Activated naive CD4-positive, alpha-beta T cell treated with anti-CD3 and anti-CD28 coated beads, Interleukin-2, amount 50 U/mL, for 24 hours (primary cell): ENCODE results near the gene POU3F1.

ENCODE experiments used
- H3K27ac Mint-ChIP-seq: one replicate; pipeline ENCODE4 v1.8.0; 2021; ENCODE audit warnings: mild to moderate bottlenecking, mixed read lengths
- H3K27me3 Mint-ChIP-seq: one replicate; pipeline ENCODE4 v1.8.0; 2021; ENCODE audit warnings: mixed read lengths
- H3K36me3 Mint-ChIP-seq: one replicate; pipeline ENCODE4 v1.8.0; 2021; ENCODE audit warnings: mixed read lengths
- H3K4me1 Mint-ChIP-seq: one replicate; pipeline ENCODE4 v1.8.0; 2021; ENCODE audit warnings: mixed read lengths
- H3K4me3 Mint-ChIP-seq: one replicate; pipeline ENCODE4 v1.8.0; 2021; ENCODE audit warnings: mild to moderate bottlenecking, mixed read lengths
- H3K9me3 Mint-ChIP-seq: one replicate; pipeline ENCODE4 v1.8.0; 2021; ENCODE audit warnings: mixed read lengths

POU3F1 gene

GRCh38 chr1:38028671-38029070, 17.9 kb downstream of the POU3F1 start:
- no peaks in the 10 kb centered on the region for H3K27me3 Mint-ChIP-seq
- H3K4me3 Mint-ChIP-seq: peak overlapping the region; percentile 71
- H3K9me3 Mint-ChIP-seq: no peaks in the 10 kb centered on the region
- H3K4me1 Mint-ChIP-seq: peaks cover 55% of the 10 kb centered on the region
- H3K36me3 Mint-ChIP-seq: peaks cover 8% of the 10 kb centered on the region
- H3K27ac Mint-ChIP-seq: peak overlapping the region; percentile 92

- no peaks in the 10 kb centered on the region for H3K9me3 Mint-ChIP-seq
- H3K36me3 Mint-ChIP-seq: peaks cover 8% of the 10 kb centered on the region
- H3K4me3 Mint-ChIP-seq: peak overlapping the region; percentile 71
- H3K4me1 Mint-ChIP-seq: peaks cover 55% of the 10 kb centered on the region
- peak overlapping the region; percentile 92 for H3K27ac Mint-ChIP-seq
- no peaks in the 10 kb centered on the region for H3K27me3 Mint-ChIP-seq
Measured at GRCh38 chr1:38028105-38028591, 18.4 kb downstream of the POU3F1 start.

- Mint-ChIP-seq H3K27ac (peak overlapping the region; percentile 74), H3K4me1 (peaks cover 55% of the 10 kb centered on the region), H3K4me3 (peak overlapping the region; percentile 54), H3K27me3 (no peaks in the 10 kb centered on the region), H3K36me3 (peaks cover 11% of the 10 kb centered on the region), H3K9me3 (no peaks in the 10 kb centered on the region)
Measured at GRCh38 chr1:38027201-38028104, 19.1 kb downstream of the POU3F1 start.

GRCh38 chr1:38026592-38027200, 19.9 kb downstream of the POU3F1 start:
- no peaks in the 10 kb centered on the region for H3K9me3 Mint-ChIP-seq
- peaks cover 53% of the 10 kb centered on the region for H3K4me1 Mint-ChIP-seq
- H3K36me3 Mint-ChIP-seq: peaks cover 16% of the 10 kb centered on the region
- H3K4me3 Mint-ChIP-seq: no peak overlapping the region
- H3K27ac Mint-ChIP-seq: no peak overlapping the region
- H3K27me3 Mint-ChIP-seq: no peaks in the 10 kb centered on the region

GRCh38 chr1:38025664-38026063, 20.9 kb downstream of the POU3F1 start:
- Mint-ChIP-seq H3K9me3 (no peaks in the 10 kb centered on the region), H3K27ac (no peak overlapping the region), H3K36me3 (peaks cover 16% of the 10 kb centered on the region), H3K4me3 (no peak overlapping the region), H3K27me3 (no peaks in the 10 kb centered on the region), H3K4me1 (peaks cover 43% of the 10 kb centered on the region)

GRCh38 chr1:38025233-38025632, 21.4 kb downstream of the POU3F1 start:
- no peaks in the 10 kb centered on the region for H3K27me3 Mint-ChIP-seq
- no peak overlapping the region for H3K27ac Mint-ChIP-seq
- H3K36me3 Mint-ChIP-seq: peaks cover 16% of the 10 kb centered on the region
- H3K9me3 Mint-ChIP-seq: no peaks in the 10 kb centered on the region
- no peak overlapping the region for H3K4me3 Mint-ChIP-seq
- peaks cover 39% of the 10 kb centered on the region for H3K4me1 Mint-ChIP-seq

GRCh38 chr1:38022810-38023209, 23.8 kb downstream of the POU3F1 start:
- Mint-ChIP-seq H3K36me3 (peaks cover 20% of the 10 kb centered on the region), H3K27me3 (no peaks in the 10 kb centered on the region), H3K4me3 (no peak overlapping the region), H3K4me1 (peaks cover 23% of the 10 kb centered on the region), H3K27ac (no peak overlapping the region), H3K9me3 (no peaks in the 10 kb centered on the region)

- Mint-ChIP-seq H3K4me3 (no peak overlapping the region), H3K9me3 (no peaks in the 10 kb centered on the region), H3K4me1 (peaks cover 15% of the 10 kb centered on the region), H3K27ac (no peak overlapping the region), H3K27me3 (no peaks in the 10 kb centered on the region), H3K36me3 (peaks cover 21% of the 10 kb centered on the region)
Measured at GRCh38 chr1:38021969-38022368, 24.6 kb downstream of the POU3F1 start.

- Mint-ChIP-seq H3K36me3 (peaks cover 17% of the 10 kb centered on the region), H3K4me1 (peaks cover 25% of the 10 kb centered on the region), H3K27me3 (no peaks in the 10 kb centered on the region), H3K27ac (no peak overlapping the region), H3K9me3 (no peaks in the 10 kb centered on the region), H3K4me3 (no peak overlapping the region)
Measured at GRCh38 chr1:38020396-38020795, 26.2 kb downstream of the POU3F1 start.

- Mint-ChIP-seq H3K4me3 (no peak overlapping the region), H3K9me3 (no peaks in the 10 kb centered on the region), H3K36me3 (peaks cover 13% of the 10 kb centered on the region), H3K4me1 (peaks cover 36% of the 10 kb centered on the region), H3K27ac (peak overlapping the region; percentile 12), H3K27me3 (no peaks in the 10 kb centered on the region)
Measured at GRCh38 chr1:38018864-38019343, 27.7 kb downstream of the POU3F1 start.

- Mint-ChIP-seq H3K36me3 (peaks cover 8% of the 10 kb centered on the region), H3K27me3 (no peaks in the 10 kb centered on the region), H3K4me3 (peak overlapping the region; percentile 19), H3K9me3 (no peaks in the 10 kb centered on the region), H3K4me1 (peaks cover 56% of the 10 kb centered on the region), H3K27ac (peak overlapping the region; percentile 62)
Measured at GRCh38 chr1:38015978-38016725, 30.4 kb downstream of the POU3F1 start.

- Mint-ChIP-seq H3K4me3 (peak overlapping the region; percentile 98), H3K27me3 (no peaks in the 10 kb centered on the region), H3K36me3 (peaks cover 8% of the 10 kb centered on the region), H3K9me3 (no peaks in the 10 kb centered on the region), H3K4me1 (peaks cover 65% of the 10 kb centered on the region), H3K27ac (no peak overlapping the region)
Measured at GRCh38 chr1:38014724-38015424, 31.7 kb downstream of the POU3F1 start.

GRCh38 chr1:38014171-38014570, 32.4 kb downstream of the POU3F1 start:
- no peak overlapping the region for H3K27ac Mint-ChIP-seq
- H3K27me3 Mint-ChIP-seq: no peaks in the 10 kb centered on the region
- H3K36me3 Mint-ChIP-seq: peaks cover 8% of the 10 kb centered on the region
- no peaks in the 10 kb centered on the region for H3K9me3 Mint-ChIP-seq
- H3K4me3 Mint-ChIP-seq: peak overlapping the region; percentile 98
- H3K4me1 Mint-ChIP-seq: peaks cover 72% of the 10 kb centered on the region

GRCh38 chr1:38013227-38013622, 33.4 kb downstream of the POU3F1 start:
- H3K27ac Mint-ChIP-seq: peak overlapping the region; percentile 97
- H3K4me3 Mint-ChIP-seq: peak overlapping the region; percentile 98
- peaks cover 70% of the 10 kb centered on the region for H3K4me1 Mint-ChIP-seq
- no peaks in the 10 kb centered on the region for H3K27me3 Mint-ChIP-seq
- no peaks in the 10 kb centered on the region for H3K9me3 Mint-ChIP-seq
- H3K36me3 Mint-ChIP-seq: peaks cover 4% of the 10 kb centered on the region
